MM.1S (cell line): ENCODE measurements around the gene VDAC1.

Experiments
- CTCF ChIP-seq: fragments of 300-600 bp; sonication (generic); IDR thresholded peaks from 2 replicates; pipeline ENCODE4 v1.5.1; 2016; ENCODE audit warnings: antibody characterized with exemption, low read length, mixed read lengths
- EZH2 ChIP-seq: fragments of 300-600 bp; sonication (generic); optimal IDR thresholded peaks from 2 replicates; pipeline ENCODE3; 2017; ENCODE audit warnings: low read depth, mild to moderate bottlenecking, antibody characterized with exemption, low read length, mixed read lengths
- EZH2phosphoT487 ChIP-seq: fragments of 300-600 bp; sonication (generic); IDR thresholded peaks from 2 replicates; pipeline ENCODE4 v1.6.1; 2018; ENCODE audit warnings: antibody characterized with exemption, low read length

DNA sequence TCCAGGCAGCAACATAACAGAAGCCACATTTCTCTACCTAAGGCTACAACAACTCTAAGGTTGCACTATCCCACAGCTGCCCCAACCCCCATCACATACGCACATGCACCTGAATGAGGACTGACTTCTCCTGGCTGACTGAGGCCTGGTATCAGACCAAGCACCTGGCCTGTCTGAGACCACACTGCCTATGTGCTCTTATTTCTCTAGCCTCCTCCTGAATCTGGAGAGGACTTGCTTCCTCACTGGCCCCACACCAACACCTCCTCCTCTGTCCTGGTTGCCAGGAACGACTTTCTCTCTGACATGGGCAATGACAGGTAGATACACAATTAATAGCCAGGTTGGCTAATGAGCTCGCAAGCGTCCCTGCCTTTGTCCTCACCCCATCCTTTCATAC is 14.9 kb upstream of the VDAC1 start:
- no peak for TF ChIP-seq CTCF
- no peak for TF ChIP-seq EZH2
- TF ChIP-seq EZH2phosphoT487 = no peak
